SU-DHL-6 (cell line): ENCODE measurements around the gene HAO1.

Experiments used
- EZH2phosphoT487 ChIP-seq: fragments of 200-600 bp; sonication (generic), shearing (Covaris generic); conservative IDR thresholded peaks from 2 replicates; pipeline ENCODE4 v1.6.1; 2018; ENCODE audit warnings: mild to moderate bottlenecking, antibody characterized with exemption, low read length, moderate library complexity, mixed read lengths
- TF ChIP-seq, protein P1 (sequence below): fragments of 200-600 bp; sonication (generic); IDR thresholded peaks from one replicate; pipeline ENCODE4 v1.5.1; 2017; ENCODE audit warnings: antibody characterized with exemption, mild to moderate bottlenecking, low read length, moderate library complexity; ENCODE audit not compliant: insufficient read depth, poor library complexity, severe bottlenecking

DNA sequence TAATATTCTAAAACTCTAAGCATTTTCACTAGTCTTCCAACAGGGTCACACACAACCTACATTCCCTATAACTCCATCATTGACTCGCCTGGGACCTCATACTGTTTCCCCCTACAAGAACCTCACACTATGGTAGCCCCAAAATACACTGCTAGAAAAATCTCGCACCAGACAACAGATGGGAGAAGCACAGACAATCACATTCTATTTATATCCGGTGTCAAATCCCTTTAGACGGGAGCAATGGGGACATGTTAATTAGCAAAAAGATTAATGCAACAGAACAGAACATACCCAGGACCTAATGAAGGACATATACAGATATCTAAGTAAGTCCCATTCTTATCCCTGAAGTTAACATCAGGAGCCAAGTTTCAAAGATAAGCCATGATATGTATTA lies 45.7 kb upstream of the HAO1 start:
- TF ChIP-seq, protein P1, sequence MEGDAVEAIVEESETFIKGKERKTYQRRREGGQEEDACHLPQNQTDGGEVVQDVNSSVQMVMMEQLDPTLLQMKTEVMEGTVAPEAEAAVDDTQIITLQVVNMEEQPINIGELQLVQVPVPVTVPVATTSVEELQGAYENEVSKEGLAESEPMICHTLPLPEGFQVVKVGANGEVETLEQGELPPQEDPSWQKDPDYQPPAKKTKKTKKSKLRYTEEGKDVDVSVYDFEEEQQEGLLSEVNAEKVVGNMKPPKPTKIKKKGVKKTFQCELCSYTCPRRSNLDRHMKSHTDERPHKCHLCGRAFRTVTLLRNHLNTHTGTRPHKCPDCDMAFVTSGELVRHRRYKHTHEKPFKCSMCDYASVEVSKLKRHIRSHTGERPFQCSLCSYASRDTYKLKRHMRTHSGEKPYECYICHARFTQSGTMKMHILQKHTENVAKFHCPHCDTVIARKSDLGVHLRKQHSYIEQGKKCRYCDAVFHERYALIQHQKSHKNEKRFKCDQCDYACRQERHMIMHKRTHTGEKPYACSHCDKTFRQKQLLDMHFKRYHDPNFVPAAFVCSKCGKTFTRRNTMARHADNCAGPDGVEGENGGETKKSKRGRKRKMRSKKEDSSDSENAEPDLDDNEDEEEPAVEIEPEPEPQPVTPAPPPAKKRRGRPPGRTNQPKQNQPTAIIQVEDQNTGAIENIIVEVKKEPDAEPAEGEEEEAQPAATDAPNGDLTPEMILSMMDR, result no peak
- TF ChIP-seq EZH2phosphoT487, result no peak
